ENCODE results near the gene SCGB3A1. TPM values are rescaled to one million over a fixed set of nuclear protein-coding genes. Genes with fewer than 3 reads are reported as not detected.

SCGB3A1 gene
- total RNA-seq, 1 experiment from 2014 or later: not detected

GRCh38 chr5:180633283-180634177 lies 42.2 kb upstream of the SCGB3A1 start:
- Histone ChIP-seq H3K27me3 (ENCODE audit: low read length) (peaks cover 4% of the 10 kb centered on the region; the same call in 1 of the 2 replicates), H3K36me3 (ENCODE audit: low read depth, low read length) (no peaks in the 10 kb centered on the region), H3K9me2 (replicated peaks; ENCODE audit: low read length) (no peaks in the 10 kb centered on the region), H3F3A (ENCODE audit: low read length, unreplicated experiment) (no peaks in the 10 kb centered on the region), H3K4me2 (ENCODE audit: low read length) (no peak overlapping the region), H3K4me1 (ENCODE audit: insufficient read depth, low read length) (no peaks in the 10 kb centered on the region), H3K9ac (ENCODE audit: low read length) (no peak overlapping the region), H3K4me3 (ENCODE audit: low read length) (no peak overlapping the region), H3K9me3 (ENCODE audit: low read length) (no peaks in the 10 kb centered on the region), H3K79me2 (ENCODE audit: low read length) (no peaks in the 10 kb centered on the region), H3K27ac (ENCODE audit: low read length) (no peak overlapping the region), H4K20me1 (ENCODE audit: low read length) (no peaks in the 10 kb centered on the region), H2AFZ (ENCODE audit: low read length) (no peak overlapping the region)
- no TSS peak for BruUV-seq (replicated peaks)
- TF ChIP-seq EZH2 (IDR thresholded peaks at IDR 0.05; ENCODE audit: low read length, unreplicated experiment) (no peak), CTCF (conservative IDR thresholded peaks at IDR 0.05; ENCODE audit: low read depth, low read length) (no peak), EZH2phosphoT487 (IDR thresholded peaks at IDR 0.05; ENCODE audit: borderline replicate concordance, low read length) (no peak)
- intact Hi-C loops (cut with micrococcal nuclease): no loop called here
- POLR2A ChIA-PET (ENCODE audit: unreplicated experiment): no interaction called here
- DNase-seq (no peak), ATAC-seq (no peak)
- CTCF ChIA-PET: no interaction called here

DNA sequence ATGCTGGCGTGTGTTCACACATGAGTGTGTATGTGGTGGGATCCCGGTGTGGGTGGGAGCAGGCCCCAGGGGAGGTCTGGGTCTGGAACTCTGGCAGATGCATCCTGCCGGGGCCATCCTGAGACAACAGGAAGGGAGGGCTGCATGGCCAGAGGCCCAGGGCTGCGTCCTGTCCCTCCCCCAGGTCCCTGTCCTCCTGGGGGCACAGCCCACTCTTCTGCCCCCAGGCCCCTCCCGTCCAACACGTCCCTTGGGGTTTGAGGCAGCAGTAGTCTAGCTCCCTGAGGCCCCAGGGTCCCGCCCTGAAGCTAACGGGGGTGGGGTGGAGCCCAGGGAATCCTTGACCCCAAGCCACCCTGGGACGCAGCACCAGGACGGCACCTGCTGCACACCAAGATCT lies 41.5 kb upstream of the SCGB3A1 start:
- H3K36me3 ChIP-seq (ENCODE audit: low read depth, low read length): no peaks in the 10 kb centered on the region
- H3K79me2 ChIP-seq (ENCODE audit: low read length): no peaks in the 10 kb centered on the region
- intact Hi-C loops (cut with micrococcal nuclease): no loop called here
- TF ChIP-seq CTCF (conservative IDR thresholded peaks at IDR 0.05; ENCODE audit: low read depth, low read length) (no peak), EZH2phosphoT487 (IDR thresholded peaks at IDR 0.05; ENCODE audit: borderline replicate concordance, low read length) (no peak), EZH2 (IDR thresholded peaks at IDR 0.05; ENCODE audit: low read length, unreplicated experiment) (no peak)
- ATAC-seq (no peak), DNase-seq (no peak)
- no peaks in the 10 kb centered on the region for H3F3A ChIP-seq (ENCODE audit: low read length, unreplicated experiment)
- POLR2A ChIA-PET (ENCODE audit: unreplicated experiment): no interaction called here
- H3K4me3 ChIP-seq (ENCODE audit: low read length): no peak overlapping the region
- H2AFZ ChIP-seq (ENCODE audit: low read length): no peak overlapping the region
- CTCF ChIA-PET: no interaction called here
- no peaks in the 10 kb centered on the region for H3K9me3 ChIP-seq (ENCODE audit: low read length)
- H3K27ac ChIP-seq (ENCODE audit: low read length): no peak overlapping the region
- no peak overlapping the region for H3K9ac ChIP-seq (ENCODE audit: low read length)
- no TSS peak for BruUV-seq (replicated peaks)
- H3K4me1 ChIP-seq (ENCODE audit: insufficient read depth, low read length): no peaks in the 10 kb centered on the region
- peaks cover 4% of the 10 kb centered on the region; the same call in 1 of the 2 replicates for H3K27me3 ChIP-seq (ENCODE audit: low read length)
- H4K20me1 ChIP-seq (ENCODE audit: low read length): no peaks in the 10 kb centered on the region
- no peak overlapping the region for H3K4me2 ChIP-seq (ENCODE audit: low read length)
- no peaks in the 10 kb centered on the region for H3K9me2 ChIP-seq (replicated peaks; ENCODE audit: low read length)
